HG03378 (cell line): ENCODE results near the gene ADARB2.

Experiments
- ATAC-seq: cut with Tn5 transposase; IDR thresholded peaks from one replicate; pipeline ENCODE4 v1.9.1; 2021; ENCODE audit warnings: mild to moderate bottlenecking, moderate library complexity; ENCODE audit not compliant: unreplicated experiment

The ADARB2 gene

GRCh38 chr10:1573981-1574380 lies 163.3 kb downstream of the ADARB2 start:
- no peak for ATAC-seq

- no peak for ATAC-seq
Measured at GRCh38 chr10:1573334-1573969, 163.9 kb downstream of the ADARB2 start.

- no peak for ATAC-seq
Measured at GRCh38 chr10:1572519-1573333, 164.6 kb downstream of the ADARB2 start.

- ATAC-seq: no peak
Measured at GRCh38 chr10:1571587-1572237, 165.6 kb downstream of the ADARB2 start.

GRCh38 chr10:1570416-1571051 lies 166.8 kb downstream of the ADARB2 start:
- no peak for ATAC-seq

GRCh38 chr10:1569208-1569607 lies 168.1 kb downstream of the ADARB2 start:
- ATAC-seq: no peak

GRCh38 chr10:1567742-1568495 lies 169.4 kb downstream of the ADARB2 start:
- ATAC-seq: no peak

- ATAC-seq: no peak
Measured at GRCh38 chr10:1567152-1567551, 170.2 kb downstream of the ADARB2 start.

GRCh38 chr10:1564791-1565190 lies 172.5 kb downstream of the ADARB2 start:
- no peak for ATAC-seq

GRCh38 chr10:1563028-1563427 lies 174.3 kb downstream of the ADARB2 start:
- ATAC-seq: no peak

GRCh38 chr10:1561731-1562337 lies 175.5 kb downstream of the ADARB2 start:
- ATAC-seq: no peak

- ATAC-seq: no peak
Measured at GRCh38 chr10:1560535-1561192, 176.7 kb downstream of the ADARB2 start.

- ATAC-seq: no peak
Measured at GRCh38 chr10:1559761-1560160, 177.6 kb downstream of the ADARB2 start.

- ATAC-seq: no peak
Measured at GRCh38 chr10:1559311-1559710, 178.0 kb downstream of the ADARB2 start.

- ATAC-seq: no peak
Measured at GRCh38 chr10:1558906-1559305, 178.4 kb downstream of the ADARB2 start.

GRCh38 chr10:1557081-1557480 lies 180.2 kb downstream of the ADARB2 start:
- no peak for ATAC-seq

- ATAC-seq: no peak
Measured at GRCh38 chr10:1556496-1556895, 180.8 kb downstream of the ADARB2 start.

- no peak for ATAC-seq
Measured at GRCh38 chr10:1553951-1554350, 183.4 kb downstream of the ADARB2 start.

- ATAC-seq: no peak
Measured at GRCh38 chr10:1552881-1553670, 184.2 kb downstream of the ADARB2 start.
